Pancreas (tissue), 10 donors: ENCODE measurements around the gene ENAM. TPM values are rescaled to one million over a fixed set of nuclear protein-coding genes. Genes with fewer than 3 reads are reported as not detected.
"Not testable (repeated sequence)": the region's sequence is repeated elsewhere in the genome, so short reads cannot be mapped to it uniquely, and the experiment has no call there.

Experiments
- ATAC-seq, 4 donors: fragments of 200-7000 bp; cut with Tn5 transposase; one replicate each; pipeline versions ENCODE4 v1.8.0 to v1.9.1; 2020; ENCODE audit warnings: mild to moderate bottlenecking in 4 of 4, moderate library complexity in 4 of 4
- DNase-seq, 6 donors: peaks; one replicate each; pipeline ENCODE4 v3.0.0-alpha.2; 2020
- FAIRE-seq: peaks from 2 replicates; lab custom pipeline; 2012; peaks lifted over from hg19 to GRCh38; lab: Jason Lieb, UNC
- H3K27ac ChIP-seq, 4 donors: fragments of 200-600 bp; sonication (generic); 1 replicate in 3 of 4; 2 replicates in 1 of 4; pipeline versions ENCODE4 v1.5.0 to v1.8.0; 2020
- H3K27me3 ChIP-seq, 4 donors: fragments of 200-600 bp; one replicate each; pipeline ENCODE4 v1.8.0; 2021
- H3K36me3 ChIP-seq, 3 donors: fragments of 200-600 bp; sonication (generic) in 1 of 3; one replicate each; pipeline versions ENCODE4 v1.5.0 to v1.8.0; 2020 to 2021
- H3K4me1 ChIP-seq, 3 donors: fragments of 200-600 bp; one replicate each; pipeline ENCODE4 v1.8.0; 2021
- H3K4me3 ChIP-seq, 4 donors: fragments of 200-600 bp; sonication (generic) in 2 of 4; one replicate each; pipeline versions ENCODE4 v1.5.0 to v1.8.0; 2020 to 2021
- H3K9me3 ChIP-seq, 4 donors: fragments of 200-600 bp; one replicate each; pipeline ENCODE4 v1.8.0; 2021
- WGBS, 2 donors: extraction: QIAGEN DNeasy Blood & Tissue Kit; methylation state at CpG; one replicate each; pipeline ENCODE4 v1.1.7; 2013; 5-methylcytosine and 5-hydroxymethylcytosine counted together
- intact Hi-C, 3 donors: fragments of 100-400 bp; cut with DNase I; formaldehyde crosslinking; loops; one replicate each; pipeline versions ENCODE4 v1.11.1 to v1.14.2; 2022
- polyA plus RNA-seq, 2 donors: library from polyadenylated mRNA; stranded (reverse); fragments of 200-250 nt; gene quantifications; one replicate each; pipeline ENCODE4 v1.2.3, GENCODE V29; 2013
- total RNA-seq, 6 donors: library from RNA; stranded (reverse); fragmentation: NEBNext Ultra II Directional in 4 of 6; extraction: Animal tissue kit (Norgen Biotek cat#: 25700) in 4 of 6; gene quantifications; one replicate each; pipeline versions ENCODE4 v1.2.1 to v1.2.4, GENCODE V29; 2021 to 2023
- TF ChIP-seq, protein P1 (sequence below), 4 donors: fragments of 200-600 bp; sonication (generic) in 3 of 4; IDR thresholded peaks; one replicate each; pipeline versions ENCODE4 v1.5.0 to v1.8.0; 2021; ENCODE audit warnings: antibody characterized with exemption in 4 of 4
- donor health status: healthy with polysubstance abuse.
- donor health status: DM: no; HTN: no; CAD: no; lungs with moderate emphysema.
- donor health status: DM: no; HTN: no; CAD: no.
- donor health status: control.
- donor health status: control.
- donor health status: Bipolar disorder and iron deficiency.
- donor health status: DM: yes; HTN: yes; CAD: no.
- donor health status: DM: no; HTN: no; CAD: no.
- donor health status: DM: no; HTN: no; CAD: no.
- donor health status: DM: yes; HTN: yes; CAD: no.

ENAM gene
- total and polyA plus RNA-seq, 8 donors: 0.57 to 3.2 (median 1.3) TPM

DNA sequence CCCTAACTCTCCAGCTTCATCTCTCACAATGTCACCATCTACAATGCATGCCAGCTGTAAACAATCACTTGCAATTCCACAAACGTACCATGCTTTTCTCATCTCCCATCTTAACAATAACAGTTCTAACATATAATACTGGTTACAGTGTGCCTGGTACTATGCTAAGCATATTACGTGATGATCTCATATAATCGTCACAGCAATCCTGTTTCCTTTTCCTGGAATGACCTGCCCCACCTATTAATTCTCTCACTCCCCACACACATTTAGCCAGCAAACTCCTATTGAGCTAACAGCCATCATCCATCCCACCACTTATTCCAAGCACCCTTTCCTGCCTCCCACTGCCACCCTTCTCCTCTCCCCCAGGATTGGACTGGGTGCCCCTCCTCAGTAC, 29.9 kb downstream of the ENAM start:
- H3K4me3 ChIP-seq: no peak overlapping the region
- intact Hi-C loops: no loop called here
- H3K27me3 ChIP-seq: no peaks in the 10 kb centered on the region
- H3K27ac ChIP-seq: no peak overlapping the region
- DNase-seq (no peak), ATAC-seq (no peak), FAIRE-seq (no peak)
- H3K9me3 ChIP-seq: no peaks in the 10 kb centered on the region
- no peaks in the 10 kb centered on the region for H3K36me3 ChIP-seq
- TF ChIP-seq, protein P1, sequence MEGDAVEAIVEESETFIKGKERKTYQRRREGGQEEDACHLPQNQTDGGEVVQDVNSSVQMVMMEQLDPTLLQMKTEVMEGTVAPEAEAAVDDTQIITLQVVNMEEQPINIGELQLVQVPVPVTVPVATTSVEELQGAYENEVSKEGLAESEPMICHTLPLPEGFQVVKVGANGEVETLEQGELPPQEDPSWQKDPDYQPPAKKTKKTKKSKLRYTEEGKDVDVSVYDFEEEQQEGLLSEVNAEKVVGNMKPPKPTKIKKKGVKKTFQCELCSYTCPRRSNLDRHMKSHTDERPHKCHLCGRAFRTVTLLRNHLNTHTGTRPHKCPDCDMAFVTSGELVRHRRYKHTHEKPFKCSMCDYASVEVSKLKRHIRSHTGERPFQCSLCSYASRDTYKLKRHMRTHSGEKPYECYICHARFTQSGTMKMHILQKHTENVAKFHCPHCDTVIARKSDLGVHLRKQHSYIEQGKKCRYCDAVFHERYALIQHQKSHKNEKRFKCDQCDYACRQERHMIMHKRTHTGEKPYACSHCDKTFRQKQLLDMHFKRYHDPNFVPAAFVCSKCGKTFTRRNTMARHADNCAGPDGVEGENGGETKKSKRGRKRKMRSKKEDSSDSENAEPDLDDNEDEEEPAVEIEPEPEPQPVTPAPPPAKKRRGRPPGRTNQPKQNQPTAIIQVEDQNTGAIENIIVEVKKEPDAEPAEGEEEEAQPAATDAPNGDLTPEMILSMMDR (IDR thresholded peaks at IDR 0.05): no peak
- no peaks in the 10 kb centered on the region for H3K4me1 ChIP-seq
- 63 to 64% methylated on average over 3 of the region's 3 CpGs for WGBS, 2 donors

DNA sequence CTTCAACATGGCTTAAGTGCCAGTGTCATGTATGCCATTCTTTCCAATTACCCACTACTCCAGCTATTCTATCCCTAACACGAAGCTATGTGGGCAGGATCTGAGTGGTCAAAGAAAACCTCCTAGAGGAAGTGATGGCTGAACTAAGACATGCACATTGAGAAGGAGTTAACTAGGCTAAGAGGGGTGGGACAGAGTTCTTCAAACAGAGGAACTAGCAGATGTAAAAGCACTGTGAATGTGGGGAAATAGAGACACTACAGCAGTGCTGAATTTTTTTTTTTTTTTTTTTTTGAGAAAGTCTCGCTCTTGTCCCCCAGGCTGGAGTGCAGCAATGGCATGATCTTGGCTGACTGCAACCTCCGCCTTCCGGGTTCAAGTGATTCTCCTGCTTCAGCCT, 31.6 kb downstream of the ENAM start:
- H3K36me3 ChIP-seq: no peaks in the 10 kb centered on the region
- intact Hi-C loops: no loop called here
- WGBS, 2 donors: 77 to 89% methylated on average over 3 to 4 of the region's 4 CpGs
- no peak overlapping the region for H3K4me3 ChIP-seq
- TF ChIP-seq, protein P1 (IDR thresholded peaks at IDR 0.05): no peak
- H3K27me3 ChIP-seq: no peaks in the 10 kb centered on the region
- no peaks in the 10 kb centered on the region for H3K9me3 ChIP-seq
- FAIRE-seq: no peak
- ATAC-seq: no peak
- no peaks in the 10 kb centered on the region for H3K4me1 ChIP-seq
- DNase-seq: no peak
- H3K27ac ChIP-seq: no peak overlapping the region

DNA sequence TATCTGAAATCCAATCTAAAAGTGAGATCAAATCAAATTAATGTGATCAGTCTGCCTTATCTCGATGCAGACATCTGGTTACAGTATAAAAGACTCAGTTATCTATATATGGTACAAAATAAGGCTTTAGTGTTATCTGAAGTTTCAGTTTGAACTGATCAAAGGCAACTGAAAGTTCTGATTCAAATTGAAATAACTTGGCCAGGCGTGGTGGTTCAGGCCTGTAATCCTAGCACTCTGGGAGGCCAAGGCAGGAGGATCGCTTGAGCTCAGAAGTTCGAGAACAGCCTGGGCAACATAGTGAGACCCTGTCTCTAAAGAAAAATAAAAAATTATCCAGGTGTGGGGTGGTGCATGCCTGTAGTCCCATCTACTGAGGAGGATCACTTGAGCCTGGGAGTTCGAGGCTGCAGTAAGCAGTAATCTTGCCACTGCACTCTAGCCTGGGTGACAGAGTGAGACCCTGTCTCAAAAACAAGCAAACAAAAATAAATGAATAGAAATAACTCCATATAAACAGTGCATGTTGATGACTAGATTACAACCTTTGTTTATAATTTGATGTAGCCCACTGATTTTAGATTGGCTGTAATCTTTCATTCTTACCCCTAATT, 32.9 kb downstream of the ENAM start:
- intact Hi-C loops, H3K36me3 ChIP-seq, DNase-seq, H3K27ac ChIP-seq, H3K4me1 ChIP-seq, FAIRE-seq, ATAC-seq, H3K27me3 ChIP-seq, H3K9me3 ChIP-seq, H3K4me3 ChIP-seq: not testable (repeated sequence)
- 74 to 83% methylated on average over 5 of the region's 5 CpGs for WGBS, 2 donors

DNA sequence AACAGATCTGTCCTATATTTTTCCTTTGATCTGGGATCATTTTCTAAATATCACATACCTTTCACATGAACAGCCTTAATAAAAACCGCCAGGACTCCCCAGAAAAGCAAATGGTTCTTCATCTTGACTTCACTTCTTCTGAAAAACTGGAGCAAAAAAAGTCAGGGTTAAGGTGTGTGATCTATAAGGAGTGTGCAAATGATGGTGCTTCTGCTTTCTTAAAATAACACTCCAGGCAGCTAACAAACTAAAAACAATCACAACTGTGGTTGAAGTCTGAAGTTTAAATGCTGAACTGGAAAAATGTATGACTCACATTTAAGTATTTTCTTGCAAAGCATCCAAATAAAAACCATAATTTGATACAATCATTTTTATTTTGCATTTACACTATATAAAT, 37.8 kb downstream of the ENAM start, which contains the start of gene JCHAIN:
JCHAIN (minus strand) TSS at position 140 of the 400 bp plus-strand sequence; CDS start at position 122, 18 bp downstream.
- Histone ChIP-seq H3K27me3 (no peaks in the 10 kb centered on the region), H3K36me3 (no peaks in the 10 kb centered on the region), H3K27ac (no peak within 1 kb of the TSS), H3K9me3 (no peaks in the 10 kb centered on the region), H3K4me1 (no peaks in the 10 kb centered on the region), H3K4me3 (no peak within 1 kb of the TSS)
- intact Hi-C loops: no loop called here
- no peak for DNase-seq
- WGBS, 2 donors: 79 to 86% methylated on average over 1 of the region's 1 CpG
- no peak for FAIRE-seq
- TF ChIP-seq, protein P1 (IDR thresholded peaks at IDR 0.05): no peak
- no peak for ATAC-seq

DNA sequence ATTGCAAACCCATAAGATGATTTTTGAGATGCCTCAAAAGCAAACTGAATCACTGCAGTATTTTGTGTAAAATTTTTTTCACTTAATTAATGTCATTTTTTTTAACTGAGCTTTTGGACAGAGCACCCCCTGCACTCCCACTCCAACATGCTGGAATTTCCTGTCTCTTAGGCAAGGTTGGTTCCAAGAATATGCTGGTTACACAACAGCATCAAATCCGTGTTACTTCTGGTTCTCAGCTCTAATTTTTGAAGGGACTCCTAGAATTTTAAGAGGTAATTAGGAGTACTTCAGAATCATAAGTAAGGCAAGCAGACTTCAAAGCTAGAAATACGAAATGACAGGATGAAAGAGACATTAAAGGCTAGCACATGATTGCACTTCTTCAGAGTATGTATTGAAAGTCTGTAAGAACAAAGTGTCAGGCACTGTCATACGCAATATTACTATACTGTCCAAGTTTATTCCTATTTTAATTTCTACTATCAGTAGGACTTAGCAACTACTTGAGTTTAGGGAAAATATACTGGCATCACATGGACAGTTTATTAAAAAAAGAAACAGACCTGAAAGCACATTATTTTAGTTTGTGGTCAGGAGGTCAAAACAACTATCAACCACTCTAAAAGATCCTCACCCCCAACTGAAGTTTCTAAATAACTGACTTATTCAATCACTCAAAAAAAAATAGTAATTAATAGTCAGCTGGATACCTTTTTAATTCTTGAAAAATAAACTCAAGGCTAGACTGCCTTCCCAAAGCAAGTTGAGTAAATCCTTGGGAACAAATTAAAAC, 39.4 kb downstream of the ENAM start:
- no peak for DNase-seq
- TF ChIP-seq, protein P1 (IDR thresholded peaks at IDR 0.05): no peak
- intact Hi-C loops: no loop called here
- Histone ChIP-seq H3K4me1 (no peaks in the 10 kb centered on the region), H3K36me3 (no peaks in the 10 kb centered on the region), H3K9me3 (no peaks in the 10 kb centered on the region), H3K27ac (no peak overlapping the region), H3K4me3 (no peak overlapping the region), H3K27me3 (no peaks in the 10 kb centered on the region)
- FAIRE-seq: no peak
- ATAC-seq: no peak
- WGBS, 2 donors: 68 to 74% methylated on average over 3 of the region's 3 CpGs
